GM10847 (cell line): ENCODE measurements around the gene DBNDD1.

ENCODE experiments used
- POLR2A ChIP-seq: IDR thresholded peaks from 2 replicates; pipeline ENCODE4 v1.6.1; 2011; ENCODE audit not compliant: insufficient read length; ENCODE audit errors: extremely low read depth

Gene DBNDD1

GRCh38 chr16:89960966-89961365 lies 58.3 kb downstream of the DBNDD1 start:
- TF ChIP-seq POLR2A, result no peak

GRCh38 chr16:89958596-89958995 lies 60.7 kb downstream of the DBNDD1 start:
- no peak for TF ChIP-seq POLR2A

GRCh38 chr16:89958068-89958467 lies 61.2 kb downstream of the DBNDD1 start:
- TF ChIP-seq POLR2A, result no peak

DNA sequence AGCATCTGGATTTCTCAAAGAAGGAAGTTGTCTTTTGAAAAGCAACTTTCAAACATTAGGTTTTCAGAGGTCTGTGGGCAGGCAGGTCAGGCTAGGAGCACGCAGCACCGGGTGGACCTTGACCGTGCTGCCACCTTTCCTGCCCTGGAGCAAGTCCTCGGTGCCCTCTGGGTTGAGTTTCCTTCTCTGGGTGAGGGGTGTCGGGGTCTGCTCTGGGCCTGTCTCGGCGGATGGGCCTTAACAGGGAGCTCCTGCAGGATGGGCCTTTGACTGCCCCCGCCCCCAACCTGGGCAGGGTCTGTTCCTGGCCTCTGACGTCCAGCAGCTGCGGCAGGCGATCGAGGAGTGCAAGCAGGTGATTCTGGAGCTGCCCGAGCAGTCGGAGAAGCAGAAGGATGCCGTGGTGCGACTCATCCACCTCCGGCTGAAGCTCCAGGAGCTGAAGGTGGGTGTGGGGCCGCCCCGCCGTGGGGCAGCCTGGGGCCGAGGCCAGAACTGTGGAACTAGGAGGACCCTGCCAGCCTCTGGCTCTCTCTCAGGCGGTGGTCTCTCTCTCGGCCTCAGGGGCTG lies 62.0 kb downstream of the DBNDD1 start:
- TF ChIP-seq POLR2A, result no peak

- TF ChIP-seq POLR2A, result no peak
These were observed 62.6 kb downstream of the DBNDD1 start for GRCh38 chr16:89956505-89957215.

DNA sequence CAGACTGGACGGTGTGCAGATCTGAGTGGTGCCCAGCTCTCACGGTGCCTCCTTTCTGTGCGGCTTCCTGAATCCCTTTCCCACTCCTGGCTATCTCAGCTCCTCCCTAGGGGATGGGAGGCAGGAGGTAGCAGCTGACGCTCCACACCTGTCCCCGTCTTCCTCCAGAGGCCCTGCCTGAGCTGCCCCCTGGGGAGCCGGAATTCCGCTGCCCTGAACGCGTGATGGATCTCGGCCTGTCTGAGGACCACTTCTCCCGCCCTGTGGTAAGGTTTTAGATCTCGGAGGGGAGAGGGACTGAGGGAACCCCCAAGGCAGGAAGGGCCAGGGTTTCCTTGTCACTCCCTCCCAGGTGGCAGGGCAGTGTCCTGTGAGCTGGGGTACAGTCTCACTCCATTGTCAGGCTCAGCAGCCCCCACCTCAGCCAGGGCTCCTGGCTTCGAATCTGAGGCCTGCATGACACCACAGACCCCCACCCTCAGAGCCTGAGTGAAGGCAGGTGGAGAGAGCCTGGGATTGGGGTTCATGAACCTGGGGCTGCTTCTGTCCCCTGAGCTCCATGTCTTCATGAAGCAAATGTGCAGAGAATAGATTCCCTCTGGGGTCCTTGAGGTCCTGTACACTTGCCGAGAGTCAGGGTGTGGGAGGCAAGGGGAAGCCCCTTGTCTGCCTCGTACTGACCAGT lies 64.1 kb downstream of the DBNDD1 start:
- no peak for TF ChIP-seq POLR2A
